Lower lobe of right lung (tissue), 2 donors: ENCODE data around the gene GNPTG. TPM values are rescaled to one million over a fixed set of nuclear protein-coding genes. Genes with fewer than 3 reads are reported as not detected.

Source experiments
- ATAC-seq, 2 donors: fragments of 200-7000 bp; cut with Tn5 transposase; one replicate each; pipeline ENCODE4 v1.9.1; 2020 to 2022; ENCODE audit warnings: mild to moderate bottlenecking in 2 of 2, moderate library complexity in 2 of 2
- DNase-seq: peaks from one replicate; pipeline ENCODE4 v3.0.0-alpha.2; 2020
- H3K27ac ChIP-seq: fragments of 200-600 bp; one replicate; pipeline ENCODE4 v1.8.0; 2022
- H3K27me3 ChIP-seq: fragments of 200-600 bp; one replicate; pipeline ENCODE4 v1.8.0; 2022; ENCODE audit warnings: low read depth
- H3K36me3 ChIP-seq: fragments of 200-600 bp; one replicate; pipeline ENCODE4 v1.8.0; 2022; ENCODE audit warnings: mild to moderate bottlenecking
- H3K4me1 ChIP-seq: fragments of 200-600 bp; one replicate; pipeline ENCODE4 v1.8.0; 2022
- H3K4me3 ChIP-seq: fragments of 200-600 bp; one replicate; pipeline ENCODE4 v1.8.0; 2022; ENCODE audit warnings: mild to moderate bottlenecking
- H3K9me3 ChIP-seq: fragments of 200-600 bp; one replicate; pipeline ENCODE4 v1.8.0; 2022
- intact Hi-C: fragments of 100-400 bp; cut with DNase I; formaldehyde crosslinking; loops from one replicate; pipeline ENCODE4 v1.11.0; 2022
- total RNA-seq: library from RNA; stranded (reverse); fragmentation: NEBNext Ultra II Directional; extraction: Animal tissue kit (Norgen Biotek cat#: 25700); gene quantifications from one replicate; pipeline ENCODE4 v1.2.1, GENCODE V29; 2021
- TF ChIP-seq, protein P1 (sequence below): fragments of 200-600 bp; IDR thresholded peaks from one replicate; pipeline ENCODE4 v1.8.0; 2022; ENCODE audit warnings: antibody characterized with exemption, mild to moderate bottlenecking
- donor health status: DM: no; HTN: yes; CAD: no; lungs with severe emphysema.

Gene GNPTG
- total RNA-seq, 1 donor from 2014 or later = 89.5 TPM

DNA sequence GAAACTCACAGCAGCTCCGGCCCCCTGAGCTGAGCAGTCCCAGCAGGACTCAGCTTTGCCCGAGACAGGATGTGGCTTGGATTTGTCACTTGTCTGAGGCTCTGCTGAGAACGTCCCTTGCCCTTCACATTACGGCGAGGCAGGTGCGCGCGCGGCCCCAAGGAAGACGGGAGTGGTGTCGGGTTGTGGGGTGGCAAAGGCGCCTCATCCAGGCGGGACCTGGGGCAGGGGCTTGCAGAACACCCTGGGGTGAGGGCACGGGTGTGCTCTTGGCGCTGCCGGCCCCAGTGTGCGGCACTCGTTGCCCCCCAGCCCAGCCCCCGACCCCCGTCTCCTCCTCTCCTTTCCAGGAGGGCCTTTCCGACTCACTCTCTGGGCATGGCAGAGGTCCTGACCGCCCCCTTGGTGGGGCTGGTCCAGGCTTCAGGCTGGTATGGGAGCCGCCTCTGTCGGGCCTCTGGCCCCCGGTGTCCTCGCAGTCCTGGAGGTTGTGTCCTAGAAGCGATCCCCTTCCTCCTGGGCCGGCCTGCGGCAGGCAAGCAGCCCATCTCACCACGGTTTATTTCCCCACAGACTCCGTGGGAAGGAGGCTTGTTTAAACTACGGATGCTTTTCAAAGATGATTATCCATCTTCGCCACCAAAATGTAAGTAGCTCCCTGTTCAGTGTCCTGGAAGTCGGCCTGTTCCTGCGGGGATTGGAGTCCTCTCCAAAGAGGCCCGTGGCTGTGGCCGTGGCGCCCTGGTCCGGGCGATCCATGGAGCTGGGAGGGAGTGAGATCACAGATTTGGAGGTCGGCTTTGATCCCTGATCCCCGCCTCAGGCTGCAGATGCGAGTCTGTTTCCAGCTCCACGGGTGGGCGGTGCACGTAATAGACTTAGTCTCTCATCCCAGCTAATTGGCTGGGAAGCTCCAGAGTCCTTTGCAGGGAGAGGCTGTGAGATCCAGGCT is 36.4 kb upstream of the GNPTG start:
- no peaks in the 10 kb centered on the region for H3K9me3 ChIP-seq
- H3K4me3 ChIP-seq = no peak overlapping the region
- peaks cover 80% of the 10 kb centered on the region for H3K36me3 ChIP-seq
- intact Hi-C loops = no loop called here
- H3K27me3 ChIP-seq = no peaks in the 10 kb centered on the region
- H3K4me1 ChIP-seq = peaks cover 28% of the 10 kb centered on the region
- ATAC-seq (no peak), DNase-seq (no peak)
- no peak overlapping the region for H3K27ac ChIP-seq
- TF ChIP-seq, protein P1, sequence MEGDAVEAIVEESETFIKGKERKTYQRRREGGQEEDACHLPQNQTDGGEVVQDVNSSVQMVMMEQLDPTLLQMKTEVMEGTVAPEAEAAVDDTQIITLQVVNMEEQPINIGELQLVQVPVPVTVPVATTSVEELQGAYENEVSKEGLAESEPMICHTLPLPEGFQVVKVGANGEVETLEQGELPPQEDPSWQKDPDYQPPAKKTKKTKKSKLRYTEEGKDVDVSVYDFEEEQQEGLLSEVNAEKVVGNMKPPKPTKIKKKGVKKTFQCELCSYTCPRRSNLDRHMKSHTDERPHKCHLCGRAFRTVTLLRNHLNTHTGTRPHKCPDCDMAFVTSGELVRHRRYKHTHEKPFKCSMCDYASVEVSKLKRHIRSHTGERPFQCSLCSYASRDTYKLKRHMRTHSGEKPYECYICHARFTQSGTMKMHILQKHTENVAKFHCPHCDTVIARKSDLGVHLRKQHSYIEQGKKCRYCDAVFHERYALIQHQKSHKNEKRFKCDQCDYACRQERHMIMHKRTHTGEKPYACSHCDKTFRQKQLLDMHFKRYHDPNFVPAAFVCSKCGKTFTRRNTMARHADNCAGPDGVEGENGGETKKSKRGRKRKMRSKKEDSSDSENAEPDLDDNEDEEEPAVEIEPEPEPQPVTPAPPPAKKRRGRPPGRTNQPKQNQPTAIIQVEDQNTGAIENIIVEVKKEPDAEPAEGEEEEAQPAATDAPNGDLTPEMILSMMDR = no peak

DNA sequence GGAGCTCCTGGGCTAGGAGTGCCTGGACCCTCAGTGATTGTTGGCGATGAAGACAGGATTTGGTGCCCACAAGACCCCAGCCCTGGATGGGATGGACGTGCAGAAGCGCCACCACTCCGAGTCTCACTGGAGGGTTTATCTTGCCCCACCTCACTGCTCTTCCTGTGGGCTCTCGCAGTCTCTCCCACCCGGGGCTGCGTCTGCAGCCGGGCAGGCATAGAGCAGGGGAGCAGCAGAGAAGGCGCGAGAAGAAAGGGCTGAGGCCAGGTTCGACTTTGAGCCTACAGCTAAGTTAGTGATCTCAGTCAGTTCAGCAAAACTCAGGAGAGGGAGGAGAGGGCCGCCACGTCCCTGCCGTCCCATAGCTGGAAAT is 35.7 kb upstream of the GNPTG start:
- no peaks in the 10 kb centered on the region for H3K9me3 ChIP-seq
- intact Hi-C loops = no loop called here
- TF ChIP-seq, protein P1 = no peak
- no peaks in the 10 kb centered on the region for H3K27me3 ChIP-seq
- ATAC-seq = no peak
- no peak overlapping the region for H3K27ac ChIP-seq
- no peak overlapping the region for H3K4me3 ChIP-seq
- peaks cover 21% of the 10 kb centered on the region for H3K4me1 ChIP-seq
- no peak for DNase-seq
- peaks cover 86% of the 10 kb centered on the region for H3K36me3 ChIP-seq

DNA sequence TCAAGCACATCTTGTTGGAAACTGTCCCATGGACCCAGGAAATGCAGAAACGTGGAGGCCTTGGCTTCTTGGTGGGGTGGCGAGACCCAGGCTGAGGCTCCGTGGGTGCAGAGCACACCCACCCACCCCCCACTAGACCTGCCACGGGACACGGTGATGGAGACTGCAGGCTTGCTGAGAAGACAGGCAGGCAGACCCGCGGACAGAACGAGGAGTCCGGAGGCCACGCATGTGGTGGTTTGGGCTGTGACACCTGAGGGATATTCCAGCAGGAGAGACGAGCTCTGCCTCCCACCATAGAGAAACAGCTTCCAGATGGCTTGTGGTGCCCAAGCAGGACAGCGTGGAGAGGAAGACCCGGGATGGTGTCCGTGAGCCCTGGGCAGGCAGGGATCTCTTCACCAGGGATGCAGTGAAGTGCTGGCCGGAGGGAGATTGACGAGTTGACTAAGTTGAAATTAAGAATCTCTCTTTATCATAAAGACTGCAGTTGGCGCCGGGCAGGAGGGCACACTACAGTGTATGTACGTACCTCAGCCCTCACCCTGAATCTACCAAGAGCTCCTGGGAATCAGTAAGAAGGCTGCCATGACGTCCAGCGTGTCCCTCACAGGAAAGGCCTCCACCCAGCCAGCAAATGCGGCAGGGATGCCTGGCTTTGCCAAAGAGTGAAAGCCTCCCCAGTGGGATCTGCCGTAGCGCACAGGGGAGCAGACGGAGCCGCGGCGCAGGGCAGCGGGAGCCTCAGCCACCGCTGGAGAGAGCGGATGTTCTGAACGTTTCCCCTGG is 34.1 kb upstream of the GNPTG start:
- TF ChIP-seq, protein P1 = no peak
- H3K4me1 ChIP-seq = peaks cover 5% of the 10 kb centered on the region
- intact Hi-C loops = no loop called here
- H3K27me3 ChIP-seq = no peaks in the 10 kb centered on the region
- no peak for ATAC-seq
- no peaks in the 10 kb centered on the region for H3K9me3 ChIP-seq
- peaks cover 94% of the 10 kb centered on the region for H3K36me3 ChIP-seq
- no peak for DNase-seq
- H3K4me3 ChIP-seq = no peak overlapping the region
- H3K27ac ChIP-seq = no peak overlapping the region

DNA sequence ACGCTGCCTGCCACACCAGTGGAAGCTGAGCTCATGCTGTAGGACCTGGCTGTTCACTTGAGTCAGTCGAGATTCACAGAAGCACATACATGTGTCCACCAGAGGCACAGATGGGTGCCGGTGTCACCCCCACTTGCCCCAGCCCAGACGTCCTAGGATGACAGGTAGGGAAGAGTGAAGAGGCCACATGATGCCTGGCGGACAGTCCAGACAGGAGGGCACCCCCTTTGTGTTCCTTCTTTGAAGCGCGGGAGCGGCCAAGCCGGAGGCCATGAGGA is 33.5 kb upstream of the GNPTG start:
- Histone ChIP-seq H3K4me3 (no peak overlapping the region), H3K27ac (no peak overlapping the region), H3K4me1 (no peaks in the 10 kb centered on the region), H3K27me3 (no peaks in the 10 kb centered on the region), H3K36me3 (peaks cover 98% of the 10 kb centered on the region), H3K9me3 (no peaks in the 10 kb centered on the region)
- no peak for ATAC-seq
- DNase-seq = no peak
- intact Hi-C loops = no loop called here
- TF ChIP-seq, protein P1 = no peak

DNA sequence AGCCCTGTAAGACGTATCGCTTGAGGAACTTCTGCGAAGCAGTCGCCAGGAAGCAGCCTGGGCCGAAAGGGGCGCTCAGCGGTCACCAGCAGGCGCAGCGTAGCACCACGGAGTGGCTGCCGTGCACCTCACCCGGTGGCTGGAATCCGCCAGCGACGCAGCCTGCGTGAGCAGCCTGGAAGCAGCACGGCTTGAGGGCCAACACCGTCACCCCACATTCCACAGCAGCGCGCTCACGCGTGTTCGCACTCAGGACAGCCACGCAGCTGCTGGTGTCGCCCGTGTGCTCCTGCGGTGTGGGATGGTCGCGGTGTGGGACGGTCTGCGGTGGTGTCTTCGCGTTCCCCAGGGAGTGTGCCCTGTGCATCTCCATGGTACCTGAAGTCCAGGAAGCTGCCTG is 32.7 kb upstream of the GNPTG start:
- no peaks in the 10 kb centered on the region for H3K9me3 ChIP-seq
- ATAC-seq (no peak), DNase-seq (no peak)
- TF ChIP-seq, protein P1 = no peak
- H3K27ac ChIP-seq = no peak overlapping the region
- H3K4me3 ChIP-seq = no peak overlapping the region
- H3K36me3 ChIP-seq = peaks cover 98% of the 10 kb centered on the region
- no peaks in the 10 kb centered on the region for H3K27me3 ChIP-seq
- intact Hi-C loops = no loop called here
- H3K4me1 ChIP-seq = no peaks in the 10 kb centered on the region
